Activated CD8-positive, alpha-beta T cell treated with anti-CD3 and anti-CD28 coated beads for 36 hours (primary cell): ENCODE results near the gene EPAS1. TPM values are rescaled to one million over a fixed set of nuclear protein-coding genes. Genes with fewer than 3 reads are reported as not detected.

ENCODE experiments used
- ATAC-seq: fragments of 200-7000 bp; cut with Tn5 transposase; one replicate; pipeline ENCODE4 v1.10.0; 2021; ENCODE audit warnings: mild to moderate bottlenecking, moderate library complexity
- CTCF ChIA-PET: fragments of 350-600 bp; sonication (Branson Sonifier 250); formaldehyde crosslinking; loops from one replicate; lab custom pipeline; 2021; ENCODE audit warnings: antibody characterized with exemption; lab: Charles Lee
- POLR2A ChIA-PET: fragments of 350-600 bp; sonication (Branson Sonifier 250); formaldehyde crosslinking; loops from one replicate; lab custom pipeline; 2021; ENCODE audit warnings: antibody characterized with exemption; lab: Charles Lee
- DNase-seq: peaks from one replicate; pipeline ENCODE4 v3.0.0-alpha.2; 2020
- H3K27ac Mint-ChIP-seq: one replicate; pipeline ENCODE4 v1.8.0; 2021; ENCODE audit warnings: mild to moderate bottlenecking, mixed read lengths
- H3K27me3 Mint-ChIP-seq: one replicate; pipeline ENCODE4 v1.8.0; 2021; ENCODE audit warnings: mixed read lengths
- H3K36me3 Mint-ChIP-seq: one replicate; pipeline ENCODE4 v1.8.0; 2021; ENCODE audit warnings: low read depth, mixed read lengths
- H3K4me1 Mint-ChIP-seq: one replicate; pipeline ENCODE4 v1.8.0; 2021; ENCODE audit warnings: low read depth, mixed read lengths
- H3K4me3 Mint-ChIP-seq: one replicate; pipeline ENCODE4 v1.8.0; 2021; ENCODE audit warnings: mild to moderate bottlenecking, moderate library complexity, mixed read lengths
- H3K9me3 Mint-ChIP-seq: one replicate; pipeline ENCODE4 v1.8.0; 2021; ENCODE audit warnings: mixed read lengths
- CTCF ChIP-seq: fragments of 200-600 bp; IDR thresholded peaks from one replicate; pipeline ENCODE4 v1.8.0; 2022; ENCODE audit warnings: antibody characterized with exemption, mild to moderate bottlenecking
- intact Hi-C: fragments of 100-400 bp; cut with micrococcal nuclease; formaldehyde crosslinking; loops from one replicate; pipeline ENCODE4 v1.10.0; 2022
- total RNA-seq, 2 experiments: library from RNA; stranded (reverse); gene quantifications; one replicate each; pipeline ENCODE4 v1.2.3, GENCODE V29; 2021

EPAS1 gene
- total RNA-seq, 2 experiments from 2014 or later: 8.3 to 12.2 TPM

GRCh38 chr2:46319711-46320110 lies 22.5 kb downstream of the EPAS1 start:
- CTCF ChIA-PET: interaction anchor here (0.9 to 2.7 kb wide), 3 partner anchors 8 to 138 kb away, joined by 3 to 9 read pairs (median 5); no protein-coding TSS in a partner anchor
- intact Hi-C loops: no loop called here
- H3K4me1 Mint-ChIP-seq: peaks cover 6% of the 10 kb centered on the region
- ATAC-seq: no peak
- DNase-seq: no peak
- no peaks in the 10 kb centered on the region for H3K36me3 Mint-ChIP-seq
- no peak for TF ChIP-seq CTCF
- POLR2A ChIA-PET: no interaction called here
- no peaks in the 10 kb centered on the region for H3K9me3 Mint-ChIP-seq
- no peak overlapping the region for H3K27ac Mint-ChIP-seq
- no peak overlapping the region for H3K4me3 Mint-ChIP-seq
- no peaks in the 10 kb centered on the region for H3K27me3 Mint-ChIP-seq

DNA sequence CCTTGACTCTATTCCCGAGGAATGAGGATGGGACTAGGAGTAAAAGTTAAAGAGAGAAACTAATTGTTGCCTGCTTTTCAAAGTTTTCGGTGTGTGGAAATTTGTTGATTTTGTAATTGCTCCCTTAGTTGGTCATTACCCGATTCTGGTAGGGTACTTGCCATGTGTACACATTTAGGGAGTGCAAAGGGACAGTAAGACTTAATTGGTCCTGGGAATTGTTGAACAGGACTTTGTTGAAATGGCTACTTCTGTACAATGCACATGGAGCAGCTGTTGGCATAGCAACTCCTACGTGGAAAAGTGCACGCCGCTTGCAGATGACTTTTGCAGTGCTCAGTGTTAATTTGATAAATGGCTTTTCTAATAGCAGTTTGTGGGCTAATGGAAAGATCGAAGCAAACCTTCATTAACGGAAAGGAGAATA lies 22.9 kb downstream of the EPAS1 start:
- Mint-ChIP-seq H3K36me3 (no peaks in the 10 kb centered on the region), H3K27me3 (no peaks in the 10 kb centered on the region), H3K27ac (no peak overlapping the region), H3K9me3 (no peaks in the 10 kb centered on the region), H3K4me3 (no peak overlapping the region), H3K4me1 (peaks cover 4% of the 10 kb centered on the region)
- ATAC-seq: no peak
- no peak for TF ChIP-seq CTCF
- CTCF ChIA-PET: interaction anchor here (2.7 kb wide), 1 partner anchor 138 kb away, joined by 9 read pairs; no protein-coding TSS in a partner anchor
- POLR2A ChIA-PET: no interaction called here
- DNase-seq: no peak
- intact Hi-C loops: no loop called here

DNA sequence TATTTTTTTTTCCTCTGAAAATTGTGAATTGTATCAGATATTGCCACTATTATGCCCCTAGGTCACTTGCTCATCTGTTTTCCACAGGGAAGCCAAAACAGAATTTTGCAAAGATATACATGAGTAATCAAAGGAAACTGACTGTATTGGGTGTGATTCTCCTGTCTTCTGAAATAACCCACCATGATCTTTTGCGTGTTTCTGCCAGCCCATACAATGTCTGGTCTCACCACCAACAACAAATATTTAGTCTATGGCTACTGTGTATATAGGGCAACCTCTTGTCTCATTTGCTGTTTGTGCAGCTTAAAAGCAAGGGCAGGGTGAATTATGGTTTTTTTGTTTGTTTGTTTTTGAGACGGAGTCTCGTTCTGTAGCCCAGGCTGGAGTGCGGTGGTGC lies 26.5 kb downstream of the EPAS1 start:
- no peaks in the 10 kb centered on the region for H3K9me3 Mint-ChIP-seq
- H3K27me3 Mint-ChIP-seq: no peaks in the 10 kb centered on the region
- DNase-seq (no peak), ATAC-seq (no peak)
- ChIA-PET CTCF (no interaction called here), POLR2A (no interaction called here)
- no peak overlapping the region for H3K27ac Mint-ChIP-seq
- intact Hi-C loops: no loop called here
- TF ChIP-seq CTCF: no peak
- no peaks in the 10 kb centered on the region for H3K36me3 Mint-ChIP-seq
- H3K4me3 Mint-ChIP-seq: no peak overlapping the region
- peaks cover 2% of the 10 kb centered on the region for H3K4me1 Mint-ChIP-seq

GRCh38 chr2:46325182-46325928 lies 28.1 kb downstream of the EPAS1 start:
- no peak for TF ChIP-seq CTCF
- DNase-seq: no peak
- POLR2A ChIA-PET: no interaction called here
- Mint-ChIP-seq H3K4me1 (peaks cover 2% of the 10 kb centered on the region), H3K36me3 (no peaks in the 10 kb centered on the region), H3K27me3 (no peaks in the 10 kb centered on the region), H3K27ac (no peak overlapping the region), H3K4me3 (no peak overlapping the region), H3K9me3 (no peaks in the 10 kb centered on the region)
- ATAC-seq: no peak
- CTCF ChIA-PET: interaction anchor here (1.0 to 1.2 kb wide), 2 partner anchors 15 to 41 kb away, joined by 3 to 4 read pairs; no protein-coding TSS in a partner anchor
- intact Hi-C loops: no loop called here

GRCh38 chr2:46326231-46326980 lies 29.2 kb downstream of the EPAS1 start:
- no peak for TF ChIP-seq CTCF
- no peaks in the 10 kb centered on the region for H3K27me3 Mint-ChIP-seq
- ChIA-PET POLR2A (no interaction called here), CTCF (interaction anchor here (1.0 to 1.2 kb wide), 3 partner anchors 16 to 40 kb away, joined by 3 to 4 read pairs (median 4); no protein-coding TSS in a partner anchor)
- no peaks in the 10 kb centered on the region for H3K36me3 Mint-ChIP-seq
- H3K27ac Mint-ChIP-seq: no peak overlapping the region
- no peaks in the 10 kb centered on the region for H3K9me3 Mint-ChIP-seq
- H3K4me1 Mint-ChIP-seq: peaks cover 2% of the 10 kb centered on the region
- no peak for DNase-seq
- no peak for ATAC-seq
- H3K4me3 Mint-ChIP-seq: no peak overlapping the region
- intact Hi-C loops: no loop called here
